Measurements from ENCODE around the gene RAP1GAP2. TPM values are rescaled to one million over a fixed set of nuclear protein-coding genes. Genes with fewer than 3 reads are reported as not detected.

The RAP1GAP2 gene
- total RNA-seq, 4 donors from 2014 or later: 4.6 to 8.0 (median 5.6) TPM

GRCh38 chr17:3003296-3004149 is 207.3 kb downstream of the RAP1GAP2 start:
- no peak for ATAC-seq (ENCODE audit: low FRiP score)
- TF ChIP-seq, protein P1, sequence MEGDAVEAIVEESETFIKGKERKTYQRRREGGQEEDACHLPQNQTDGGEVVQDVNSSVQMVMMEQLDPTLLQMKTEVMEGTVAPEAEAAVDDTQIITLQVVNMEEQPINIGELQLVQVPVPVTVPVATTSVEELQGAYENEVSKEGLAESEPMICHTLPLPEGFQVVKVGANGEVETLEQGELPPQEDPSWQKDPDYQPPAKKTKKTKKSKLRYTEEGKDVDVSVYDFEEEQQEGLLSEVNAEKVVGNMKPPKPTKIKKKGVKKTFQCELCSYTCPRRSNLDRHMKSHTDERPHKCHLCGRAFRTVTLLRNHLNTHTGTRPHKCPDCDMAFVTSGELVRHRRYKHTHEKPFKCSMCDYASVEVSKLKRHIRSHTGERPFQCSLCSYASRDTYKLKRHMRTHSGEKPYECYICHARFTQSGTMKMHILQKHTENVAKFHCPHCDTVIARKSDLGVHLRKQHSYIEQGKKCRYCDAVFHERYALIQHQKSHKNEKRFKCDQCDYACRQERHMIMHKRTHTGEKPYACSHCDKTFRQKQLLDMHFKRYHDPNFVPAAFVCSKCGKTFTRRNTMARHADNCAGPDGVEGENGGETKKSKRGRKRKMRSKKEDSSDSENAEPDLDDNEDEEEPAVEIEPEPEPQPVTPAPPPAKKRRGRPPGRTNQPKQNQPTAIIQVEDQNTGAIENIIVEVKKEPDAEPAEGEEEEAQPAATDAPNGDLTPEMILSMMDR (IDR thresholded peaks at IDR 0.05): no peak
- no peak for DNase-seq (ENCODE audit: low spot score)

GRCh38 chr17:3004150-3004801 is 208.0 kb downstream of the RAP1GAP2 start:
- TF ChIP-seq, protein P1 (IDR thresholded peaks at IDR 0.05): no peak
- DNase-seq (ENCODE audit: low spot score): peak; percentile 100
- peak; percentile 96 for ATAC-seq (ENCODE audit: low FRiP score)

- TF ChIP-seq, protein P1 (IDR thresholded peaks at IDR 0.05): no peak
- ATAC-seq (ENCODE audit: low FRiP score) (no peak), DNase-seq (ENCODE audit: low spot score) (no peak)
Observed at GRCh38 chr17:3004925-3005324, 208.7 kb downstream of the RAP1GAP2 start.

DNA sequence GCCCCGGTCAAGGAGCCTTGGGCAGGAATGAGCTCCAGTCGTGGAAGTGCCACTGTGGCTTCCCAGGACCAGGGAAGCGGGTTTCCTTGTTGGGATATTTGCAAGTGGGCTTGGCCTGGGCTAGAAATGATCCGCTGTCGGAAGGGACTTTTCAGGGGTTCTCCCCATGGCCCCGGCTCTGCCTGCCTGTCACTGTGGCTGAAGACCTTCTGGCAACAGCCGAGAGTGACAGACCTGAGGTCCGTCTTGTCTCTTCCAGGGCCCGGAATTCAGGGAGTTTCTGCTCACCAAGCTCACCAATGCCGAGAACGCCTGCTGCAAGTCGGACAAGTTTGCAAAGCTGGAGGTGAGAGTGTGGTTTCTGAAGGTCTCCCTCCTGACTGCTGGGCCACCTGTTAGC is 209.5 kb downstream of the RAP1GAP2 start:
- DNase-seq (ENCODE audit: low spot score) (no peak), ATAC-seq (ENCODE audit: low FRiP score) (no peak)
- TF ChIP-seq, protein P1 (IDR thresholded peaks at IDR 0.05): no peak

GRCh38 chr17:3006801-3007200 is 210.6 kb downstream of the RAP1GAP2 start:
- DNase-seq (ENCODE audit: low spot score): no peak
- TF ChIP-seq, protein P1 (IDR thresholded peaks at IDR 0.05): no peak
- ATAC-seq (ENCODE audit: low FRiP score): no peak

DNA sequence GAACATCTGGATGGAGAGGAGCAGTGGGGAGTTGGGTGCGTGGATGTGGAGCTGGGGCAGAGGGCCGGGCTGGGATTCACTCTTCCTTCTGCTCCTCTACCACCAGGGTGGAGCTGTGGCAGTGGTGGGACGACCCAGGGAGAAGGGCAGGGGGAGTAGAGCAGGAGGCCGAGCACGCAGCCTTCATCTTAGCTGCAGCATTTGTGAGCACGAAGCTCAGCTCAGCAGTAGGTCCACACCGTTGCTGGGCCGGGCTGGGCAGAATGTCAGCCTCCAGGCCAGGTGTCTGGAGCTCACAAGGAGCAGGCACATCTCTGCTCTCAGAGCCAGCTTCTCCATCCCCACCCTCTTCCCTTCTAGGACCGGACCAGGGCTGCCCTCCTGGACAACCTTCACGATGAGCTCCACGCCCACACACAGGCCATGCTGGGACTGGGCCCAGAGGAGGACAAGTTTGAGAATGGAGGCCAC is 211.4 kb downstream of the RAP1GAP2 start:
- DNase-seq (ENCODE audit: low spot score) (no peak), ATAC-seq (ENCODE audit: low FRiP score) (no peak)
- TF ChIP-seq, protein P1 (IDR thresholded peaks at IDR 0.05): no peak

Data from omental fat pad (tissue), 4 donors.